ENCODE measurements around the gene HSF5. TPM values are rescaled to one million over a fixed set of nuclear protein-coding genes. Genes with fewer than 3 reads are reported as not detected.

Gene HSF5
- total and polyA plus RNA-seq, 2 of the 13 experiments (the other 11 are each of a cell fraction or from before 2014, with no cell fraction given): not detected

- TF ChIP-seq STAT6 (CRISPR knock-in tag; IDR thresholded peaks at IDR 0.05; ENCODE audit: borderline replicate concordance) (peak; percentile 94; the same call in 1 of the 2 replicates), HDAC1 (CRISPR knock-in tag; IDR thresholded peaks at IDR 0.05) (peak; percentile 89), NCOA2 (CRISPR knock-in tag; IDR thresholded peaks at IDR 0.05) (peak; percentile 70), ERF (CRISPR knock-in tag; IDR thresholded peaks at IDR 0.05) (peak; percentile 95), SP1 (IDR thresholded peaks at IDR 0.05) (no peak), SP1 (CRISPR knock-in tag; IDR thresholded peaks at IDR 0.05) (peak; percentile 65; the same call in 1 of the 2 replicates), SIX4 (CRISPR knock-in tag; IDR thresholded peaks at IDR 0.05) (peak; percentile 69; the same call in 1 of the 2 replicates), ZNF670 (CRISPR knock-in tag; IDR thresholded peaks at IDR 0.05; ENCODE audit: borderline replicate concordance) (peak; percentile 78; the same call in 1 of the 2 replicates), JUN (CRISPR knock-in tag; IDR thresholded peaks at IDR 0.05) (0 out of 2 replicates have a peak, but pooled peaks have one; percentile 73), NFE2L2 (IDR thresholded peaks at IDR 0.05; ENCODE audit: low read length) (0 out of 2 replicates have a peak, but pooled peaks have one; percentile 11), ZNF33A (CRISPR knock-in tag; IDR thresholded peaks at IDR 0.05; ENCODE audit: borderline replicate concordance) (no peak), ZZZ3 (CRISPR knock-in tag; IDR thresholded peaks at IDR 0.05; ENCODE audit: borderline replicate concordance) (no peak; the same call in 1 of the 2 replicates), SIN3A (IDR thresholded peaks at IDR 0.05; ENCODE audit: borderline replicate concordance, low read depth, low read length) (peak; percentile 95), ZKSCAN8 (CRISPR knock-in tag; IDR thresholded peaks at IDR 0.05; ENCODE audit: borderline replicate concordance) (peak; percentile 81; the same call in 1 of the 2 replicates), BRF2 (CRISPR knock-in tag; IDR thresholded peaks at IDR 0.05) (0 out of 2 replicates have a peak, but pooled peaks have one; percentile 41), ZFP41 (CRISPR knock-in tag; IDR thresholded peaks at IDR 0.05; ENCODE audit: borderline replicate concordance) (no peak), ZNF552 (CRISPR knock-in tag; IDR thresholded peaks at IDR 0.05; ENCODE audit: borderline replicate concordance) (0 out of 2 replicates have a peak, but pooled peaks have one; percentile 6), GTF3A (CRISPR knock-in tag; conservative IDR thresholded peaks at IDR 0.05) (peak; percentile 40; the same call in 1 of the 2 replicates), ATF7-NPFF (CRISPR knock-in tag; IDR thresholded peaks at IDR 0.05; ENCODE audit: low read depth) (peak; percentile 64; the same call in 1 of the 2 replicates), ZNF460 (CRISPR knock-in tag; IDR thresholded peaks at IDR 0.05; ENCODE audit: borderline replicate concordance) (no peak; the same call in 1 of the 2 replicates), SPEN (CRISPR knock-in tag; IDR thresholded peaks at IDR 0.05; ENCODE audit: low read depth) (peak; percentile 85)
Measured at GRCh38 chr17:58417300-58418092, 70.7 kb downstream of the HSF5 start, which contains the start of gene RNF43 (continued).

Data from HepG2 (cell line).